SK-N-SH treated with all-trans-retinoic acid at 6 μM for 48 hours (cell line): ENCODE results near the gene FNDC7.

Experiments
- SNAI2 ChIP-seq: fragments of 250-450 bp; sonication (Bioruptor Pico); IDR thresholded peaks from 2 replicates; pipeline ENCODE4 v1.5.0; 2020; ENCODE audit warnings: mild to moderate bottlenecking, moderate library complexity
- TCF4 ChIP-seq: fragments of 250-450 bp; sonication (Bioruptor Pico); IDR thresholded peaks from 2 replicates; pipeline ENCODE4 v1.8.0; 2021; ENCODE audit warnings: mild to moderate bottlenecking, moderate library complexity, borderline replicate concordance
- ZFP30 ChIP-seq: fragments of 450-650 bp; formaldehyde crosslinking; IDR thresholded peaks from 2 replicates; pipeline ENCODE4 v1.5.0; 2022; ENCODE audit warnings: mild to moderate bottlenecking, moderate library complexity

DNA sequence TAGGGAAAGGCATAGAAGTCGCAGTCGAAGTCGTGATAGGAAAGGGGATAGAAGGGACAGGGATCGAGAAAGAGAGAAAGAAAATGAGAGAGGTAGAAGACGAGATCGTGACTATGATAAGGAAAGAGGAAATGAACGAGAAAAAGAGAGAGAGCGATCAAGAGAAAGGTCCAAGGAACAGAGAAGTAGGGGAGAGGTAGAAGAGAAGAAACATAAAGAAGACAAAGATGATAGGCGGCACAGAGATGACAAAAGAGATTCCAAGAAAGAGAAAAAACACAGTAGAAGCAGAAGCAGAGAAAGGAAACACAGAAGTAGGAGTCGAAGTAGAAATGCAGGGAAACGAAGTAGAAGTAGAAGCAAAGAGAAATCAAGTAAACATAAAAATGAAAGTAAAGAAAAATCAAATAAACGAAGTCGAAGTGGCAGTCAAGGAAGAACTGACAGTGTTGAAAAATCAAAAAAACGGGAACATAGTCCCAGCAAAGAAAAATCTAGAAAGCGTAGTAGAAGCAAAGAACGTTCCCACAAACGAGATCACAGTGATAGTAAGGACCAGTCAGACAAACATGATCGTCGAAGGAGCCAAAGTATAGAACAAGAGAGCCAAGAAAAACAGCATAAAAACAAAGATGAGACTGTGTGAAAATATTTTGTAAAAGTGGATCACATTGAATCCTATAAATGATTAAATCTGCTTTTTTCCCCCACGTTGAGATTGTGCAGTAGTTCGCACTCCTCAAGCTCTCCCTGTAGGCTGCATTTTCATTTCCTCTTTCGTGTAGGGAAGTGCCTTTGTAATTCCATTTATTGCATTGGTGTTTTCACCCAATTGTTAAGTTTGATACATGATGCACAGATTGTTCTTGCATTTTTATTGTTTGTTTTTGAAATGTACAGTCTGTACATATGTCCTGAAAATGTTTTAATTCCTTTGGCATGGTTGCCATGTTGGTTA, 13.1 kb upstream of the FNDC7 start:
- no peak for TF ChIP-seq SNAI2 (CRISPR knock-in tag)
- no peak for TF ChIP-seq TCF4
- no peak for TF ChIP-seq ZFP30 (CRISPR knock-in tag)
